GM23248 (cell line): ENCODE measurements around the gene CDH4. TPM values are rescaled to one million over a fixed set of nuclear protein-coding genes. Genes with fewer than 3 reads are reported as not detected.

Source experiments
- DNase-seq: peaks from one replicate; pipeline ENCODE4 v3.0.0-alpha.2; 2015
- H2AFZ ChIP-seq: fragments of 200-600 bp; sonication (generic); 2 replicates; pipeline ENCODE4 v1.6.1; 2016; ENCODE audit warnings: antibody characterized with exemption
- H3F3A ChIP-seq: fragments of 200-600 bp; sonication (generic); 2 replicates; pipeline ENCODE4 v1.6.1; 2016; ENCODE audit warnings: mild to moderate bottlenecking, antibody characterized with exemption, mixed run types; ENCODE audit not compliant: insufficient read depth
- H3K27ac ChIP-seq: fragments of 200-600 bp; sonication (generic); 2 replicates; pipeline ENCODE4 v1.5.1; 2016; ENCODE audit warnings: mild to moderate bottlenecking
- H3K27me3 ChIP-seq: fragments of 200-600 bp; sonication (generic); replicated peaks from 2 replicates; pipeline ENCODE4 v1.6.1; 2016; ENCODE audit warnings: mild to moderate bottlenecking; ENCODE audit not compliant: insufficient read depth
- H3K36me3 ChIP-seq: fragments of 200-600 bp; sonication (generic); 2 replicates; pipeline ENCODE4 v1.6.1; 2016; ENCODE audit warnings: low read depth, mild to moderate bottlenecking
- H3K4me1 ChIP-seq: fragments of 200-600 bp; sonication (generic); 2 replicates; pipeline ENCODE4 v1.6.1; 2016; ENCODE audit warnings: mild to moderate bottlenecking; ENCODE audit not compliant: insufficient read depth
- H3K4me2 ChIP-seq: fragments of 200-600 bp; sonication (generic); one replicate; pipeline ENCODE4 v1.6.1; 2016; ENCODE audit warnings: mild to moderate bottlenecking; ENCODE audit not compliant: unreplicated experiment
- H3K4me3 ChIP-seq: fragments of 200-600 bp; sonication (generic); 2 replicates; pipeline ENCODE4 v1.5.1; 2016; ENCODE audit warnings: mild to moderate bottlenecking
- H3K79me2 ChIP-seq: fragments of 200-600 bp; sonication (generic); 2 replicates; pipeline ENCODE4 v1.6.1; 2016; ENCODE audit warnings: mild to moderate bottlenecking; ENCODE audit not compliant: insufficient read depth
- H3K9ac ChIP-seq: fragments of 200-600 bp; sonication (generic); 2 replicates; pipeline ENCODE4 v1.6.1; 2016; ENCODE audit warnings: mild to moderate bottlenecking
- H3K9me2 ChIP-seq: fragments of 200-600 bp; sonication (generic); 2 replicates; pipeline ENCODE4 v1.6.1; 2016; ENCODE audit warnings: mixed run types, mild to moderate bottlenecking, moderate library complexity; ENCODE audit not compliant: insufficient read depth
- H3K9me3 ChIP-seq: fragments of 200-600 bp; sonication (generic); one replicate; pipeline ENCODE4 v1.6.1; 2017; ENCODE audit warnings: low read depth
- H4K20me1 ChIP-seq: fragments of 200-600 bp; sonication (generic); 2 replicates; pipeline ENCODE4 v1.6.0; 2016; ENCODE audit not compliant: insufficient read depth
- EZH2 ChIP-seq: fragments of 200-600 bp; sonication (generic); IDR thresholded peaks from 2 replicates; pipeline ENCODE4 v1.6.1; 2018; ENCODE audit warnings: antibody characterized with exemption, mild to moderate bottlenecking; ENCODE audit not compliant: insufficient read depth, poor library complexity, severe bottlenecking
- EZH2phosphoT487 ChIP-seq: fragments of 200-600 bp; sonication (generic); IDR thresholded peaks from 2 replicates; pipeline ENCODE4 v1.6.1; 2018; ENCODE audit warnings: antibody characterized with exemption, moderate library complexity, mild to moderate bottlenecking, low read depth; ENCODE audit not compliant: insufficient read depth
- WGBS, 2 experiments: methylation state at CpG; one replicate each; pipeline ENCODE4 v1.1.6; 2015 to 2017; ENCODE audit warnings: low lambda C conversion rate in 2 of 2, low coverage in 1 of 2; ENCODE audit errors: missing lambda C conversion rate in 2 of 2; 5-methylcytosine and 5-hydroxymethylcytosine counted together
- in situ Hi-C: fragments of 300-500 bp; cut with MboI; formaldehyde crosslinking; loops from 2 replicates; pipeline ENCODE4 v1.15.0; 2020
- polyA plus RNA-seq: library from polyadenylated mRNA; unstranded; fragments of >200 nt; fragmentation: Nextera tagmentation; extraction: Ambion mirVana; gene quantifications from 2 replicates; pipeline ENCODE4 v1.2.1, GENCODE V29; 2016
- total RNA-seq: library from RNA; depleted of rRNA; stranded (reverse); fragments of >200 nt; shearing (Covaris generic); gene quantifications from 2 replicates; pipeline ENCODE4 v1.2.3, GENCODE V29; 2014

Gene CDH4
- total and polyA plus RNA-seq, 2 experiments from 2014 or later: 1.1 to 3.9 TPM

- Histone ChIP-seq H3F3A (no peaks in the 10 kb centered on the region), H2AFZ (no peak overlapping the region), H3K4me3 (no peak overlapping the region), H3K9me3 (no peaks in the 10 kb centered on the region), H3K27ac (no peak overlapping the region), H4K20me1 (no peaks in the 10 kb centered on the region), H3K27me3 (no peaks in the 10 kb centered on the region), H3K9ac (no peak overlapping the region), H3K4me2 (no peak overlapping the region), H3K4me1 (no peaks in the 10 kb centered on the region), H3K9me2 (no peaks in the 10 kb centered on the region), H3K36me3 (no peaks in the 10 kb centered on the region), H3K79me2 (no peaks in the 10 kb centered on the region)
- no peak for TF ChIP-seq EZH2
- no peak for TF ChIP-seq EZH2phosphoT487
- 39 to 40% methylated on average over 9 to 10 of the region's 10 CpGs for WGBS, 2 experiments
- no peak for DNase-seq
- in situ Hi-C loops: no loop called here
These were observed 685.3 kb downstream of the CDH4 start for GRCh38 chr20:61937146-61937962.

GRCh38 chr20:61937963-61938838 is 686.1 kb downstream of the CDH4 start:
- no peak for TF ChIP-seq EZH2
- no peak for TF ChIP-seq EZH2phosphoT487
- H3K4me2 ChIP-seq: no peak overlapping the region
- H3K36me3 ChIP-seq: no peaks in the 10 kb centered on the region
- H3K9me2 ChIP-seq: no peaks in the 10 kb centered on the region
- H3K79me2 ChIP-seq: no peaks in the 10 kb centered on the region
- DNase-seq: no peak
- H3K4me3 ChIP-seq: no peak overlapping the region
- no peak overlapping the region for H3K9ac ChIP-seq
- no peaks in the 10 kb centered on the region for H3K9me3 ChIP-seq
- in situ Hi-C loops: no loop called here
- H4K20me1 ChIP-seq: no peaks in the 10 kb centered on the region
- H3K27me3 ChIP-seq: no peaks in the 10 kb centered on the region
- no peak overlapping the region for H2AFZ ChIP-seq
- H3K27ac ChIP-seq: no peak overlapping the region
- no peaks in the 10 kb centered on the region for H3F3A ChIP-seq
- no peaks in the 10 kb centered on the region for H3K4me1 ChIP-seq
- WGBS, 2 experiments: 52 to 54% methylated on average over 28 to 29 of the region's 31 CpGs

GRCh38 chr20:61938839-61939690 is 687.0 kb downstream of the CDH4 start:
- Histone ChIP-seq H2AFZ (no peak overlapping the region), H4K20me1 (no peaks in the 10 kb centered on the region), H3K9me3 (no peaks in the 10 kb centered on the region), H3K4me1 (no peaks in the 10 kb centered on the region), H3K27ac (no peak overlapping the region), H3K4me2 (no peak overlapping the region), H3K4me3 (no peak overlapping the region), H3K9ac (no peak overlapping the region), H3F3A (no peaks in the 10 kb centered on the region), H3K9me2 (no peaks in the 10 kb centered on the region), H3K27me3 (no peaks in the 10 kb centered on the region), H3K79me2 (no peaks in the 10 kb centered on the region), H3K36me3 (no peaks in the 10 kb centered on the region)
- in situ Hi-C loops: no loop called here
- WGBS, 2 experiments: 50 to 54% methylated on average over 25 to 27 of the region's 27 CpGs
- no peak for DNase-seq
- no peak for TF ChIP-seq EZH2
- no peak for TF ChIP-seq EZH2phosphoT487

GRCh38 chr20:61939691-61940360 is 687.8 kb downstream of the CDH4 start:
- in situ Hi-C loops: no loop called here
- DNase-seq: no peak
- Histone ChIP-seq H3K36me3 (no peaks in the 10 kb centered on the region), H4K20me1 (no peaks in the 10 kb centered on the region), H2AFZ (no peak overlapping the region), H3K9me3 (no peaks in the 10 kb centered on the region), H3K79me2 (no peaks in the 10 kb centered on the region), H3K4me3 (no peak overlapping the region), H3K27me3 (no peaks in the 10 kb centered on the region), H3K9ac (no peak overlapping the region), H3K4me1 (no peaks in the 10 kb centered on the region), H3K4me2 (no peak overlapping the region), H3K9me2 (no peaks in the 10 kb centered on the region), H3F3A (no peaks in the 10 kb centered on the region), H3K27ac (no peak overlapping the region)
- WGBS, 2 experiments: 37 to 38% methylated on average over 13 of the region's 13 CpGs
- TF ChIP-seq EZH2 (no peak), EZH2phosphoT487 (no peak)
